Nucleus accumbens (tissue), 56 donors: Measurements from ENCODE around the gene WDR83.
"Not testable (repeated sequence)": the region's sequence is repeated elsewhere in the genome, so short reads cannot be mapped to it uniquely, and the experiment has no call there.

ENCODE experiments used
- DNase-seq, 56 donors: peaks; one replicate each; lab custom pipeline; 2025; lab: John Stamatoyannopoulos, UW

WDR83 gene

GRCh38 chr19:12652219-12652618, 14.4 kb upstream of the WDR83 start:
- DNase-seq, result no peak

DNA sequence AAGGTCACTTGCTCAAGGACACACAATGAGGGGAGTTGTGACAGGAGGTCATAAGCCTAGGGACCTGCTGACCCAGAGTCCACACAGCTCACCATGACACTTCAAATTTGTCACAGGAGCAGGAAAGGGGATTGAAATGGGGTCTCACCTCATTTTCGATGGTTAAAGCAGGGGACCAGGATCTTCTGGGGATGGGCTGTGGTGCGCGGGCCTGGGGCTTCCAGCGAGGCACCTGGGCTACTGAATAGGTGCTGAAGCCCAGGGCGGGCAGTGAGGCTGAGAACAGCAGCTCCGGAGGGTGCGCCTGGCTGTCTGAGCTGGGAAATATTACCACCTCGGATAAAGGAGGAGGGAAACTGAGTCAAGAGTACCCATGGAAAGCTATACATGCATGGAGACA, 11.1 kb upstream of the WDR83 start:
- DNase-seq, result no peak

DNA sequence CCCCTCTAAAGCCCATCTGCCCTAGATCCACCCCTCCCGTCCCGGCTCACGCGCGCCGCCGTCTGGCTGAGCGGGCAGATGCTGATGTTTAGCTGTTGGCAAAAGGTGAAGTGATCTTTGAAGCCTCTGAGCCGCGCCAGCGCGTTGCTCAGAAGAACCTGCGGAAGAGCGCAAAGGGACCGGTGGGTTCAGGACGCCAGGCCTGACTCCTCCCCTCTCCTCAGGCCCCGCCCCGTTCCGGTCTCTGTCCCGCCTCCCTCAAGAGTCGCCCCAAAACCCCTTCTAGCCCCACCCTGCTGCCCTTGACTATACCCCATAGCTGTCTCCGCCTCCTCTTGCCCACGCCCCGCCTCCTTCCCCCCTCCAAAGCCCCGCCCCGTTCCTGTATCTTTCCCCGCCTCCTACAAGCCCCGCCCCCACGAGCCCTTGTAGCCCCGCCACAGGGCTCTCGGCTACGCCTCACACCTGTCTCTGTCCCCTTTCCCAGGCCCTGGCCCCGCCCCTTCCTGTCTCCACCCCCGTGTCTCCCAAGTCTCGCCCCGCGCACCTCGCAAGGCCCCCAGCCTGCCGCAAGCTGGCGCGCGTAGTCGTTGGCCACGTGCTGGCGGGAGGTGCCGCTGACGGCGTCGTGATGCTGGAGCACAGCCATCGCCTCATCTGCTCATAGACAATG, 9.6 kb upstream of the WDR83 start:
- DNase-seq, result peak in 1 of 56 donors; percentile 3

DNA sequence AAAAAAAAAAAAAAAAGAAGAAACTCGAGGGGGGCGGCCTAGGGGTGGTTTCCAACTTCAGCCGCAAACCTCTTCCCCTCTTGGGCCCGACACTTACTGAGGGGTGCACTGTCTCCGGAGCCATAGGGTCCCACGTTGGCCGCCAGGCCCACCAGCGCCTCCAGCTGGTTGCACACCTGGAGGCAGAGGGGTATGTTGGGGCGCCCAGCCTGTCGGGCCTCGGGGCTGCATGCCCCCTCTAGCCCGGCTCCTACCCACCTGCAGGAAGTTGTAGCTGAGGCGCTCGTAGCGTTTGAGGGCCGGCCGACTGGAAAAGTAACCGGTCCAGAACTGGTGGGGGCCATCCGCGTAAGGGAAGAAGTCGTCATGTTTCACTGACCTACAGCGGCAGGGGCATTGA, 8.6 kb upstream of the WDR83 start:
- DNase-seq, result no peak

GRCh38 chr19:12660980-12661379, 5.6 kb upstream of the WDR83 start:
- DNase-seq, result peak in 18 of 56 donors; percentile 1 to 56 (median 18)

DNA sequence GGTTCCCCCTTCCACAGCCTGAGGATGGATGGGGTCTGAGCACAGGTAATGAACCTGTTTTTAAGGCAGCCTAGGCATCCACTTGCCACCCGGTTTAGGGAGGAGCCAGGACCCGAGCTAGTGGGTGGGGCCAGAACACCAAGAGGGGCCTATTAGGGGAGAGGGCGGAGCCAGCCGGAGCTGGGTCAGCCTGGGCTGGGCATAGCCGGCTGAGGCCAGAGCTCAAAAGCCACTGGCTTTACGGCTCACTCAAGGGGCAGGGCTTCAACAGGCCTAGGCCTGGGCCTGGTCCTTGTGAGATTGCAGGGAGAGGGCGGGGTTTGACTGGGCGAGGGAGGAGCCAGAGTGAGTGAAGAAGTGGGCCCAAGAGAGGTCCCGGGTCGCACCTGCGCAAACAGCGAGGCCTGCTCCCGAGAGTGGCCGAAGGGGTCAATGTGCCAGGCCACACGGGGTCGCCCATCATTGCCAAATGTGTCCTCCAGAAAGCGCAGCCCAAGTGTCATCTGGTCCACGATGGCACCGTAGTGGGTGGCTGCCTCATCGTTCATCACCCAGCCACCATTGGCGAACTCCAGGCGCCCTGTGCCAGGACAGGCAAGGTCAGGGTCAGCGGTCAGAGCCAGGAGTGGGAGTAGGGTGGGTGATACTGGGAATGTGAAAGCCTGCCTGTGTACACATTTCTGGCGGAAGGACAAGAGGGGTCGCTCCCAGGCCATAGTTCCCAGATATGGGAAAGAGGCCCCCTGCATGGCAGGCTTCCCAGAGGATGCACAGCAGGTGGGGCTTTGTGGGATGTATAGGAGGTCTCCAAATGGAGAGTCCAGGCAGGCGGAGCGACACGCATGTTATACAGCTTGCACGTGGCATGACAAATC, 2.0 kb upstream of the WDR83 start:
- no peak for DNase-seq

DNA sequence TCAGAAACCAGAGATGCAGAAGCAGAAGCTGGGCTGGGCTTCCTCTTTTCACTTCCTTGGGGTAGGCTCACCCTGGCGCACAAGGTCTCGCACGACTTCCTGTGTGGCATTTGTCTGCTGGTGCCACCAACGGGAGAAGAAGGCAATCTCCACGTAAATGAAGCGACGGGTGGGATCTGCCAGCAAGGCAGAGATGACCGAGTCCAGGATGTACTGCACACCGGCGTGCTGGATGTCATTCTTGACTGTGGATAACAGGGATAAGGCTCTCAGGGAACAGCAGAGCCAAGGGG, 1.4 kb upstream of the WDR83 start:
- peak in 15 of 56 donors; percentile 2 to 42 (median 13) for DNase-seq

GRCh38 chr19:12665671-12666264, 839 bp upstream of the WDR83 start:
- DNase-seq, result peak in 1 of 56 donors; percentile 4

DNA sequence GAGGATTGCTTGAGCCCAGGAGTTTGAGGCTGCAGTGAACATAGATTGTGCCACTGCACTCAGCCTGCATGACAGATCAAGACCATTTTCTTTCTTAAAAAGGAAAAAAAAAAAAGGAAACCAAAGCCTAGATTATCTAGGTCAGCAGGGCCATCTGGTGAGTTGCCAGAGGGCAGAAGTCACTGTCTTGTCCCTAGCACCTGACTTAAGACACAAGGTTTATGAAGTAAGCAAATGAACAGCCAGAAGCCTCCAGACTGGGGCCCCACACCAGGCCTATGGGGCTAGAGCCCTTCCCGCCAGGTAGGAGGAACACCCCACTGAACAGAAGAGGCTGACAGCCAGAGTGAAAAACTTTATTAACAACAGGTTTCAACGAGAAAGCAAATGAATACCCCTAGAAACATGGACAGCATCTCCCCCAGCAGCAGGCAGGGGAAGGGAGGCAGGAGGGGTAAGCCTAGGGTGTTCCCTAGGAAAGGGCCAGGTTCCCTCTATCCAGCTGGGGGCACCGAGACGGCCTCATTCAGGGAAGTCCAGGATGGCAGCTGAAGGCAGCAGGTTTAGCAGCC, 1.2 kb downstream of the WDR83 start:
- no peak for DNase-seq

DNA sequence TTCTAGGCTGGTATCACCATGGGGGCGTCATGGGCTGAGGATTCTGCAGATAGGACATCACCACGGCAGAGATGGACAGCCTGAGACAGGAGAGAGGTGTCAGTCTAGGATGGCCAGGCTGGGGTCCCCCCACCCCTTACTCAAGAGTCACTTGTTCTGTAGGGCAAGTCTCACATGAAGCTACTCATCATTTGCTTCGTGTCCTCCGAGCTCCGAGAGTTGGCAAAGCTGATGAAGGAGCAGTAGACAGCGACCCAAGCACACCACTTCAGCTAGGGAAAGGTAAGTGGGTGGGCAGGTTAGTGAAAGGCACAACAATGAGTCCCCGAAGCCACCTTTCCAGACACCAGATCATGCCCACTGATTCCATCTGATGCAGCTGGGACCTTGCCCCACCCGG, 1.7 kb downstream of the WDR83 start:
- no peak for DNase-seq

GRCh38 chr19:12668932-12669269, 2.3 kb downstream of the WDR83 start:
- DNase-seq, result peak in 32 of 56 donors; percentile 38 to 78 (median 65)

- DNase-seq, result peak in 54 of 56 donors; percentile 32 to 88 (median 76)
Measured at GRCh38 chr19:12669270-12670158, 2.9 kb downstream of the WDR83 start.

GRCh38 chr19:12670159-12670928, 3.7 kb downstream of the WDR83 start:
- peak in 1 of 56 donors; percentile 38 for DNase-seq

- DNase-seq, result no peak
Measured at GRCh38 chr19:12672744-12673143, 6.1 kb downstream of the WDR83 start.

- DNase-seq, result no peak
Measured at GRCh38 chr19:12675399-12675798, 8.8 kb downstream of the WDR83 start.

DNA sequence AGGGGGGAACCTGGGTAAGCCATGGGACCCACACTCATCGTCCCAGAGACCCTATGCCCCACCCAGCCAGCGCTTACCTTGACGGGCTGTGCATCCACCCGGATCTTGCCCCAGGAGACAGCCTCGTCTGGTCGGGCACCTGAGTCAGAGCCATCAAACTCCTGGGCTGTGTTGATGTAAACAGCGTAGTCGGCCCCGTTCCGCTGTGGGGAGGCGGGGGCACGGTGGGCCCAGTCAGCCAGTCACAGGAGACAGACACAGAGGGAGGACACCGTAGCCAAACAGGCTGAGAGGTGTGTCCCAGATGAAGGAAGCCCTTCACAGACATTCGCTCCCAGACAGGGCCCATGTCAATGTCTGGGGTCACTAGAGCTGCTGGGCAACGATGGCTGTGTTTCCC, 9.3 kb downstream of the WDR83 start:
- DNase-seq, result no peak

GRCh38 chr19:12676384-12676792, 9.8 kb downstream of the WDR83 start:
- DNase-seq, result peak in 46 of 56 donors; percentile 4 to 84 (median 36)

GRCh38 chr19:12676928-12677327, 10.3 kb downstream of the WDR83 start:
- no peak for DNase-seq

DNA sequence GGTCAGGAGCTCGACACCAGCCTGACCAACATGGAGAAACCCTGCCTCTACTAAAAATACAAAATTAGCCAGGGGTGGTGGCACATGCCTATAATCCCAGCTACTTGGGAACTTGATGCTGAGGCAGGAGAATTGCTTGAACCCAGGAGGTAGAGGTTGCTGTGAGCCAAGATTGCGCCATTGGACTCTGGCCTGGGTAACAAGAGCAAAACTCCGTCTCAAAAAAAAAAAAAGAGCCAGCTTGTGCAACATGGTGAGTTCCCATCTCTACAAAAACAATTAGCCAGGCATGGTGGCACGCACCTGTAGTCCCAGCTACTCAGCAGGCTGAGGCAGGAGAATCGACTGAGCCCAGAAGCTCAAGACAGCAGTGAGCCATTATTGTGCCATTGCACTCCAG, 11.4 kb downstream of the WDR83 start:
- DNase-seq, result not testable (repeated sequence)

DNA sequence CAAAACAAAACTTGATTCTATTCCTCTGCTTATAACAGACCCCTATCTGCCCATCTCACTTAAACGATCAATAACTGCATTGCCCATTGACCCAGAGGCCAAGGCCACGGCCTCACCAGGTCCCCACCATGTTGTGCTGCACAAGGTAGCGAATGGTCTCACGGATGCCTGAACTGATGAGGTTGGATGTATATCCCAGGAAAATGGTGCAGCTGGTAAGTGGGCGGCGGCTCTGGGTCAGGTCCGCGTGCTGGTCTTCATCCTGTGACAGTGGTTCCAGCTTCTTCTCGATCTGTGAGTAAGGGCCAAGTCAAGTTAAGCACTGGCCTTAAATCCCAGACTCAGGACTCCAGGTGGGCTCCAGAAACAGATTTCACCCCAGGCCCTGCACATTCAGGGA, 13.4 kb downstream of the WDR83 start:
- DNase-seq, result no peak
